ENCODE data around the gene DCANP1. TPM values are rescaled to one million over a fixed set of nuclear protein-coding genes. Genes with fewer than 3 reads are reported as not detected.

Gene DCANP1
- total and polyA plus RNA-seq, 2 donors (not counting 3 experiments of a cell fraction or from before 2014, with no cell fraction given), result not detected

DNA sequence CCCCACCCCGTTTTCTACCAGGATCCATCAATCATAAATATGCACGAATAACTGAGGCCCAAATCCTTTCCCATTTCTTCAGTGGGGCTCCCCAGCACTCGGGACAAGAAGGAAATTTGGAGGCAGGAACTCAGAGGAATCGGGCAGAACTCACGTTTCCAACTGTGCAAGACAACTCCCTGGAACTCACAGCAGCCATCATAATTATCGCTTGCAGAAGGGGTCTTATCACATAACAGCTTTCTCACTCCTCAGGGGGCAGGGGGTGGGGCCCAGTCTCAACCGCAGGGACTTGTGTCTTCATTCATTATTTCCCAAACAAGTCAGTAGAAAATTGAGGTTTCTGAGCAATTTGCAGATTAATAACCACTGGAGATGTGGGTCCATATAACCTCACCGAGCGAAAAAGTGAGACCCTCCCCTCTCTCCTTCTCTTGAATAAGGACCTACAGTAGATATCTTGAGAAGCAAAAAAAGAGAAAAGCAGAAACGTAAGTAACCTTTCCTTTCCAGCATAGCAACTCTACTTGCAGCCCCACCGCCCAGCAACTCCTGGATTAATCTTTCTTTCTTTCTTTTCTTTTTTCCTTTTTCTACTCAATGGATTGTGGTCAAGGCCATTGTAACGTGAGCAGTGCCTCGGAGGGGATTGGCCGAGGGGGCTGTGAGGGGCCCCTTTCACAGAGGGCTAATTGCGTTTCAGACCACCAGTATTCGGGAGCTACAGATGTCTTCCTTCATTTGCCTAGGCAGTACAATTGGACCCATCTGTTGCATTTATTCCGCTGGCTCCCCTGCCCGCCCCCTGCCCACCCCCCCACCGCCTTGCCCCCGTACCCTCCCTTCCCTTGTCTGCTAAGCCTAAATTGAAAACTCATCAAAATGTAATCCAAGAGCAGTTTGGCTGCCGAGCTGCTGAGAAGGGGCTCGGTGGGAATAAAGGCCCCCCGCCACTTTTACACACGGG lies 29.8 kb upstream of the DCANP1 start:
- TF ChIP-seq GATA2 (IDR thresholded peaks at IDR 0.05; ENCODE audit: insufficient read depth, insufficient read length, low read depth, low read length), result no peak
- TF ChIP-seq JUN (IDR thresholded peaks at IDR 0.05; ENCODE audit: borderline replicate concordance, insufficient read depth, insufficient read length, low read depth), result no peak
- TF ChIP-seq MYC (IDR thresholded peaks at IDR 0.05; ENCODE audit: low read depth, low read length), result no peak
- TF ChIP-seq, protein P1, sequence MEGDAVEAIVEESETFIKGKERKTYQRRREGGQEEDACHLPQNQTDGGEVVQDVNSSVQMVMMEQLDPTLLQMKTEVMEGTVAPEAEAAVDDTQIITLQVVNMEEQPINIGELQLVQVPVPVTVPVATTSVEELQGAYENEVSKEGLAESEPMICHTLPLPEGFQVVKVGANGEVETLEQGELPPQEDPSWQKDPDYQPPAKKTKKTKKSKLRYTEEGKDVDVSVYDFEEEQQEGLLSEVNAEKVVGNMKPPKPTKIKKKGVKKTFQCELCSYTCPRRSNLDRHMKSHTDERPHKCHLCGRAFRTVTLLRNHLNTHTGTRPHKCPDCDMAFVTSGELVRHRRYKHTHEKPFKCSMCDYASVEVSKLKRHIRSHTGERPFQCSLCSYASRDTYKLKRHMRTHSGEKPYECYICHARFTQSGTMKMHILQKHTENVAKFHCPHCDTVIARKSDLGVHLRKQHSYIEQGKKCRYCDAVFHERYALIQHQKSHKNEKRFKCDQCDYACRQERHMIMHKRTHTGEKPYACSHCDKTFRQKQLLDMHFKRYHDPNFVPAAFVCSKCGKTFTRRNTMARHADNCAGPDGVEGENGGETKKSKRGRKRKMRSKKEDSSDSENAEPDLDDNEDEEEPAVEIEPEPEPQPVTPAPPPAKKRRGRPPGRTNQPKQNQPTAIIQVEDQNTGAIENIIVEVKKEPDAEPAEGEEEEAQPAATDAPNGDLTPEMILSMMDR (IDR thresholded peaks at IDR 0.05; ENCODE audit: extremely low read depth in 1 of 2, insufficient read depth in 1 of 2, low read depth in 1 of 2, low read length in 2 of 2), result no peak
- TF ChIP-seq EZH2 (IDR thresholded peaks at IDR 0.05; ENCODE audit: borderline replicate concordance, low read depth, low read length, severe bottlenecking), result no peak
- no peak for TF ChIP-seq POLR2AphosphoS5 (IDR thresholded peaks at IDR 0.05; ENCODE audit: insufficient read depth, low read depth, low read length)
- TF ChIP-seq FOS (IDR thresholded peaks at IDR 0.05; ENCODE audit: borderline replicate concordance, insufficient read depth, low read length), result no peak
- TF ChIP-seq POLR2A (IDR thresholded peaks at IDR 0.05; ENCODE audit: low read depth, low read length), result no peak
- TF ChIP-seq, protein P2, sequence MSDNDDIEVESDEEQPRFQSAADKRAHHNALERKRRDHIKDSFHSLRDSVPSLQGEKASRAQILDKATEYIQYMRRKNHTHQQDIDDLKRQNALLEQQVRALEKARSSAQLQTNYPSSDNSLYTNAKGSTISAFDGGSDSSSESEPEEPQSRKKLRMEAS (IDR thresholded peaks at IDR 0.05; ENCODE audit: insufficient read depth, insufficient read length), result no peak
- ChIA-PET CTCF (interaction anchor here (0.8 to 7.4 kb wide), 4 partner anchors 11 to 160 kb away, joined by 3 to 61 read pairs (median 7); no protein-coding TSS in a partner anchor), POLR2A (no interaction called here)
- H3K4me2 ChIP-seq (ENCODE audit: insufficient read depth, low read length), result no peak overlapping the region
- no peaks in the 10 kb centered on the region for H3K9me3 ChIP-seq (replicated peaks; ENCODE audit: control insufficient read depth, insufficient read depth, low read length)
- FAIRE-seq (no peak), DNase-seq (ENCODE audit: low read depth, low spot score) (no peak)
- dilution Hi-C loops (cut with MboI; ENCODE audit: extremely low pct_ligation_motif_present, low sequenced_read_pairs), result no loop called here
- H3K79me2 ChIP-seq (ENCODE audit: control insufficient read depth, insufficient read depth, low read length), result no peaks in the 10 kb centered on the region
- no peak overlapping the region for H2AFZ ChIP-seq (ENCODE audit: low read depth, low read length)
- no peak overlapping the region for H3K9ac ChIP-seq (replicated peaks; ENCODE audit: extremely low read depth, insufficient read depth, low read length)
- peaks cover 28 to 40% of the 10 kb centered on the region in 2 experiments for H3K27me3 ChIP-seq (ENCODE audit: control insufficient read depth in 2 of 2, insufficient read depth in 2 of 2, low read length in 2 of 2)
- H3K36me3 ChIP-seq (ENCODE audit: control insufficient read depth in 2 of 2, extremely low read depth in 1 of 2, insufficient read depth in 2 of 2, low read length in 2 of 2), result no peaks in the 10 kb centered on the region
- no peak overlapping the region for H3K27ac ChIP-seq (ENCODE audit: insufficient read depth, low read depth, low read length)
- H4K20me1 ChIP-seq (replicated peaks; ENCODE audit: control insufficient read depth, extremely low read depth, insufficient read depth, low read length), result no peaks in the 10 kb centered on the region
- no peak overlapping the region for H3K4me3 ChIP-seq (replicated peaks in 1 of 3; ENCODE audit: insufficient read depth in 1 of 3, low read depth in 1 of 3, low read length in 3 of 3)
- intact Hi-C loops (cut with micrococcal nuclease), result no loop called here
- BruUV-seq (replicated peaks), result no TSS peak
- no peaks in the 10 kb centered on the region for H3K4me1 ChIP-seq (ENCODE audit: control insufficient read depth, extremely low read depth, insufficient read depth, low read length)
- no peaks in the 10 kb centered on the region for H3K9me1 ChIP-seq (replicated peaks; ENCODE audit: control insufficient read depth, extremely low read depth, insufficient read depth, low read length)

All from endothelial cell of umbilical vein (primary cell).